ENCODE measurements around the gene STC2. TPM values are rescaled to one million over a fixed set of nuclear protein-coding genes. Genes with fewer than 3 reads are reported as not detected.
"Not testable (repeated sequence)": the region's sequence is repeated elsewhere in the genome, so short reads cannot be mapped to it uniquely, and the experiment has no call there.

Gene STC2
- total RNA-seq, 1 donor from 2014 or later, result 15.5 TPM

GRCh38 chr5:173296737-173297676 is 31.2 kb downstream of the STC2 start:
- no peak for DNase-seq (ENCODE audit: low spot score)

GRCh38 chr5:173295796-173296195 is 32.4 kb downstream of the STC2 start:
- no peak for DNase-seq (ENCODE audit: low spot score)

GRCh38 chr5:173294673-173295320 is 33.4 kb downstream of the STC2 start:
- no peak for DNase-seq (ENCODE audit: low spot score)

- DNase-seq (ENCODE audit: low spot score), result no peak
These were observed 34.2 kb downstream of the STC2 start for GRCh38 chr5:173293817-173294672.

GRCh38 chr5:173291722-173292658 is 36.2 kb downstream of the STC2 start:
- no peak for DNase-seq (ENCODE audit: low spot score)

GRCh38 chr5:173290477-173291131 is 37.6 kb downstream of the STC2 start:
- no peak for DNase-seq (ENCODE audit: low spot score)

- DNase-seq (ENCODE audit: low spot score), result no peak
These were observed 38.8 kb downstream of the STC2 start for GRCh38 chr5:173289372-173289771.

- DNase-seq (ENCODE audit: low spot score), result no peak
These were observed 39.6 kb downstream of the STC2 start for GRCh38 chr5:173288632-173289031.

GRCh38 chr5:173287086-173287485 is 41.1 kb downstream of the STC2 start:
- DNase-seq (ENCODE audit: low spot score), result no peak

GRCh38 chr5:173284343-173284958 is 43.8 kb downstream of the STC2 start:
- not testable (repeated sequence) for DNase-seq (ENCODE audit: low spot score)

- DNase-seq (ENCODE audit: low spot score), result no peak
These were observed 44.6 kb downstream of the STC2 start for GRCh38 chr5:173283318-173284288.

- no peak for DNase-seq (ENCODE audit: low spot score)
These were observed 45.3 kb downstream of the STC2 start for GRCh38 chr5:173282916-173283315.

- no peak for DNase-seq (ENCODE audit: low spot score)
These were observed 46.3 kb downstream of the STC2 start for GRCh38 chr5:173281910-173282309.

GRCh38 chr5:173279166-173279565 is 49.0 kb downstream of the STC2 start:
- no peak for DNase-seq (ENCODE audit: low spot score)

GRCh38 chr5:173278641-173279040 is 49.6 kb downstream of the STC2 start:
- DNase-seq (ENCODE audit: low spot score), result no peak

- no peak for DNase-seq (ENCODE audit: low spot score)
These were observed 50.0 kb downstream of the STC2 start for GRCh38 chr5:173278172-173278571.

GRCh38 chr5:173274771-173275170 is 53.4 kb downstream of the STC2 start:
- no peak for DNase-seq (ENCODE audit: low spot score)

- no peak for DNase-seq (ENCODE audit: low spot score)
These were observed 56.8 kb downstream of the STC2 start for GRCh38 chr5:173271419-173271818.

Measured in mesenteric fat pad (tissue), 1 donor.